ENCODE measurements around the gene OCRL.

DNA sequence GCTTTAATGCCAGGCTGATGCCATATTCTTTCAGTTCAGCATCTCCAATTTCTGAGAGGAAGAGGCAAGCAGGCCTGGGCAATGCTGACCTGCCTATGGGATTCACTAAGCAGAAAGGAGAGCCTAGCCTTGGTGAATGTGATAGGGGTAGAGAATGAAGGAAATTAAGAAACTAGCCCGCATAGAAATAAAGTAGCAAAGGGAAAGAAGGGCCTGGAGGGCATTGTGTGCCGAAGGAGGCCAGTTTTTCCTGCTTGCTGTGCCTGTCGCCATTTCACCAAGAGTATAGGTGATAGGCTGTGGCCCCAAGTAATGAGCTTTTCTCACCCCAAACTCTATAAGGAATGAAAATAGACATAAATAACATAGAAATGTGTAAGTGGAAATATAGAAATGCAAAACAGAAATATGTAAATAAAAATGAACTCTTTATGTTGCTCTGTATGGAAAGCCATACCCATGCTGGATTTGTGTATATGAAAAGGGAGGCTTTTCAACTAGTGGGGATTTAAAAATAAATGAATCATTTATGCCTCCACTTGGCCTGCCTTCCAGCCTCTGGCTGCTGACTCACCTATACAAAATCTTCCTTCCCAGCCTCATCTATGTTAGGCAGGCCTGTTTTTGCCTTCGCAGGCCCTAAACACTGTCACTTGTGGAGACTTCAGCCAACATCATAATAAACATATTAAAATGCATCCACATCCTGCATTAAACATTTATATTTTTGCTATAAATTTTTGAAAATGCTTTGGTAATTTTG is 5.1 kb upstream of the OCRL start:
- no peak for TF ChIP-seq RAD21 (IDR thresholded peaks at IDR 0.05)
- TF ChIP-seq, protein P1, sequence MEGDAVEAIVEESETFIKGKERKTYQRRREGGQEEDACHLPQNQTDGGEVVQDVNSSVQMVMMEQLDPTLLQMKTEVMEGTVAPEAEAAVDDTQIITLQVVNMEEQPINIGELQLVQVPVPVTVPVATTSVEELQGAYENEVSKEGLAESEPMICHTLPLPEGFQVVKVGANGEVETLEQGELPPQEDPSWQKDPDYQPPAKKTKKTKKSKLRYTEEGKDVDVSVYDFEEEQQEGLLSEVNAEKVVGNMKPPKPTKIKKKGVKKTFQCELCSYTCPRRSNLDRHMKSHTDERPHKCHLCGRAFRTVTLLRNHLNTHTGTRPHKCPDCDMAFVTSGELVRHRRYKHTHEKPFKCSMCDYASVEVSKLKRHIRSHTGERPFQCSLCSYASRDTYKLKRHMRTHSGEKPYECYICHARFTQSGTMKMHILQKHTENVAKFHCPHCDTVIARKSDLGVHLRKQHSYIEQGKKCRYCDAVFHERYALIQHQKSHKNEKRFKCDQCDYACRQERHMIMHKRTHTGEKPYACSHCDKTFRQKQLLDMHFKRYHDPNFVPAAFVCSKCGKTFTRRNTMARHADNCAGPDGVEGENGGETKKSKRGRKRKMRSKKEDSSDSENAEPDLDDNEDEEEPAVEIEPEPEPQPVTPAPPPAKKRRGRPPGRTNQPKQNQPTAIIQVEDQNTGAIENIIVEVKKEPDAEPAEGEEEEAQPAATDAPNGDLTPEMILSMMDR (IDR thresholded peaks at IDR 0.05; ENCODE audit: low read depth, low read length, missing input control): no peak
